HG03175 (cell line): ENCODE results near the gene PPP5C.
"Not testable (repeated sequence)": the region's sequence is repeated elsewhere in the genome, so short reads cannot be mapped to it uniquely, and the experiment has no call there.

ENCODE experiments used
- ATAC-seq: cut with Tn5 transposase; IDR thresholded peaks from one replicate; pipeline ENCODE4 v1.9.1; 2021; ENCODE audit warnings: mild to moderate bottlenecking, moderate library complexity; ENCODE audit not compliant: unreplicated experiment

The PPP5C gene

GRCh38 chr19:46406976-46407375, 60.1 kb downstream of the PPP5C start:
- no peak for ATAC-seq

GRCh38 chr19:46407856-46408663, 61.2 kb downstream of the PPP5C start:
- no peak for ATAC-seq

- ATAC-seq, result no peak
Observed at GRCh38 chr19:46408664-46409039, 61.8 kb downstream of the PPP5C start.

GRCh38 chr19:46409191-46409590, 62.3 kb downstream of the PPP5C start:
- no peak for ATAC-seq

GRCh38 chr19:46410205-46411087, 63.6 kb downstream of the PPP5C start:
- ATAC-seq, result no peak

GRCh38 chr19:46411088-46411924, 64.4 kb downstream of the PPP5C start:
- ATAC-seq, result no peak

GRCh38 chr19:46411925-46412649, 65.2 kb downstream of the PPP5C start:
- ATAC-seq, result no peak

GRCh38 chr19:46412650-46413261, 65.9 kb downstream of the PPP5C start:
- no peak for ATAC-seq

GRCh38 chr19:46413262-46414031, 66.6 kb downstream of the PPP5C start, which contains the start of gene CCDC8:
CCDC8 (minus strand) TSS chr19:46413564; CDS start chr19:46412810, 754 bp downstream.
- ATAC-seq, result no peak

GRCh38 chr19:46414899-46415298, 68.0 kb downstream of the PPP5C start:
- ATAC-seq, result not testable (repeated sequence)

- not testable (repeated sequence) for ATAC-seq
Observed at GRCh38 chr19:46415804-46416709, 69.2 kb downstream of the PPP5C start.

GRCh38 chr19:46420056-46420455, 73.2 kb downstream of the PPP5C start:
- ATAC-seq, result no peak

GRCh38 chr19:46422344-46422743, 75.5 kb downstream of the PPP5C start:
- ATAC-seq, result no peak

GRCh38 chr19:46423188-46423587, 76.3 kb downstream of the PPP5C start:
- ATAC-seq, result no peak

- ATAC-seq, result no peak
Observed at GRCh38 chr19:46426035-46426505, 79.2 kb downstream of the PPP5C start.

GRCh38 chr19:46426506-46427162, 79.7 kb downstream of the PPP5C start:
- ATAC-seq, result no peak

- ATAC-seq, result no peak
Observed at GRCh38 chr19:46427518-46428045, 80.7 kb downstream of the PPP5C start.
